ENCODE results near the gene DPYSL4.

DNA sequence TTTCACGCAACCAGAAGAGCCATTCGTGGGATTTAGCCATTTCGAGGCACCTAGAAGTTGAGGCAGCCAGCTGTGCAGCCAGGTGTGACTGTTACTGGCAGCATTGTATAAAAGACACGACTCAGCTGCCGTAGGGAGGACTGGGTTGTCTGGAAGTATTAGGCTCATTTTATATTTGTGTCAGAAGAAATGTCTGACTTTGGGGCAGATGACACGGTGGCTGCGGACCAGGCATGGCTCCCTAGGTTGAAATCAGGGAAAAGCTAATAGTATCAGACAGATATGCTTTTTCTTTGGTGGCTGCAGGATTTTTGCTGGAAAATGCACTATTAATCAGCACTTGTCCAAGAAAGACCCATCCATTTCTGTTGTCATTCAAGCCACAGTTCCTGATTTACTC lies 4.2 kb upstream of the DPYSL4 start:
- TF ChIP-seq, protein P1, sequence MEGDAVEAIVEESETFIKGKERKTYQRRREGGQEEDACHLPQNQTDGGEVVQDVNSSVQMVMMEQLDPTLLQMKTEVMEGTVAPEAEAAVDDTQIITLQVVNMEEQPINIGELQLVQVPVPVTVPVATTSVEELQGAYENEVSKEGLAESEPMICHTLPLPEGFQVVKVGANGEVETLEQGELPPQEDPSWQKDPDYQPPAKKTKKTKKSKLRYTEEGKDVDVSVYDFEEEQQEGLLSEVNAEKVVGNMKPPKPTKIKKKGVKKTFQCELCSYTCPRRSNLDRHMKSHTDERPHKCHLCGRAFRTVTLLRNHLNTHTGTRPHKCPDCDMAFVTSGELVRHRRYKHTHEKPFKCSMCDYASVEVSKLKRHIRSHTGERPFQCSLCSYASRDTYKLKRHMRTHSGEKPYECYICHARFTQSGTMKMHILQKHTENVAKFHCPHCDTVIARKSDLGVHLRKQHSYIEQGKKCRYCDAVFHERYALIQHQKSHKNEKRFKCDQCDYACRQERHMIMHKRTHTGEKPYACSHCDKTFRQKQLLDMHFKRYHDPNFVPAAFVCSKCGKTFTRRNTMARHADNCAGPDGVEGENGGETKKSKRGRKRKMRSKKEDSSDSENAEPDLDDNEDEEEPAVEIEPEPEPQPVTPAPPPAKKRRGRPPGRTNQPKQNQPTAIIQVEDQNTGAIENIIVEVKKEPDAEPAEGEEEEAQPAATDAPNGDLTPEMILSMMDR (IDR thresholded peaks at IDR 0.05), result no peak
- TF ChIP-seq POLR2A (IDR thresholded peaks at IDR 0.05), result no peak

Data from lower leg skin (tissue), 3 donors.